Esophagus muscularis mucosa (tissue), 4 donors: ENCODE measurements around the gene ARSG. TPM values are rescaled to one million over a fixed set of nuclear protein-coding genes. Genes with fewer than 3 reads are reported as not detected.

Source experiments
- DNase-seq: peaks from one replicate; pipeline ENCODE4 v3.0.0-alpha.2; 2017; ENCODE audit errors: extremely low spot score
- H3K27ac ChIP-seq, 4 donors: fragments of 200-600 bp; sonication (generic); replicated peaks in 1 of 4; 1 replicate in 3 of 4; 2 replicates in 1 of 4; pipeline ENCODE4 v1.5.1; 2016 to 2019; ENCODE audit warnings: mild to moderate bottlenecking in 1 of 4
- H3K27me3 ChIP-seq, 4 donors: fragments of 200-600 bp; sonication (generic); one replicate each; pipeline versions ENCODE4 v1.5.1 to v1.6.0; 2016 to 2019
- H3K36me3 ChIP-seq, 4 donors: fragments of 200-600 bp; sonication (generic); one replicate each; pipeline ENCODE4 v1.5.1; 2016 to 2019
- H3K4me1 ChIP-seq, 4 donors: fragments of 200-600 bp; sonication (generic); one replicate each; pipeline ENCODE4 v1.5.1; 2016 to 2019
- H3K4me3 ChIP-seq, 4 donors: fragments of 200-600 bp; sonication (generic); 1 replicate in 2 of 4; 2 replicates in 2 of 4; pipeline ENCODE4 v1.5.1; 2016 to 2019; ENCODE audit warnings: mild to moderate bottlenecking in 4 of 4, moderate library complexity in 1 of 4
- H3K9me3 ChIP-seq, 4 donors: fragments of 200-600 bp; sonication (generic); 1 replicate in 3 of 4; 2 replicates in 1 of 4; pipeline ENCODE4 v1.5.1; 2016 to 2019
- CTCF ChIP-seq, 3 experiments: fragments of 200-600 bp in 2 of 3; fragments of 450-650 bp in 1 of 3; sonication (generic) in 2 of 3; IDR thresholded peaks; one replicate each; pipeline ENCODE4 v1.5.1; 2017 to 2019; ENCODE audit warnings: antibody characterized with exemption in 3 of 3, mild to moderate bottlenecking in 2 of 3, moderate library complexity in 1 of 3
- EP300 ChIP-seq: sonication (generic); formaldehyde crosslinking; IDR thresholded peaks from one replicate; pipeline ENCODE4 v1.6.1; 2017; ENCODE audit warnings: antibody characterized with exemption
- POLR2A ChIP-seq: fragments of 450-650 bp; IDR thresholded peaks from one replicate; pipeline ENCODE4 v1.6.1; 2017; ENCODE audit warnings: antibody characterized with exemption, moderate library complexity, mild to moderate bottlenecking, low read depth
- POLR2AphosphoS5 ChIP-seq, 2 donors: sonication (generic); formaldehyde crosslinking; IDR thresholded peaks; one replicate each; pipeline ENCODE4 v1.6.1; 2017; ENCODE audit warnings: antibody characterized with exemption in 2 of 2
- WGBS: methylation state at CpG from one replicate; pipeline ENCODE4 v1.1.5; 2018; 5-methylcytosine and 5-hydroxymethylcytosine counted together
- intact Hi-C: fragments of 100-400 bp; cut with DNase I; formaldehyde crosslinking; loops from one replicate; pipeline ENCODE4 v1.15.1; 2023
- total RNA-seq, 4 donors: library from RNA; depleted of rRNA; stranded (reverse); fragments of >200 nt; gene quantifications; one replicate each; pipeline versions ENCODE4 v1.1.0 to v1.2.1, GENCODE V29; 2016

The ARSG gene
- total RNA-seq, 4 donors from 2014 or later = 1.7 to 4.9 (median 2.8) TPM

GRCh38 chr17:68431045-68431608, 139.8 kb downstream of the ARSG start:
- H3K9me3 ChIP-seq = no peaks in the 10 kb centered on the region
- intact Hi-C loops = loop anchor here (10.0 kb wide), 1 partner anchor 166 kb away; no protein-coding TSS in a partner anchor
- 93% methylated on average over 12 of the region's 13 CpGs for WGBS
- TF ChIP-seq EP300 (no peak), POLR2AphosphoS5 (IDR thresholded peaks at IDR 0.05) (no peak), POLR2A (no peak), CTCF (IDR thresholded peaks at IDR 0.05) (no peak)
- H3K27me3 ChIP-seq = no peaks in the 10 kb centered on the region
- DNase-seq = no peak
- H3K27ac ChIP-seq = no peak overlapping the region
- H3K4me1 ChIP-seq = peaks cover under 1 to 6% (median 5%) of the 10 kb centered on the region in 4 donors
- H3K4me3 ChIP-seq = no peak overlapping the region
- H3K36me3 ChIP-seq = peaks cover 78 to 100% (median 97%) of the 10 kb centered on the region in 4 donors

DNA sequence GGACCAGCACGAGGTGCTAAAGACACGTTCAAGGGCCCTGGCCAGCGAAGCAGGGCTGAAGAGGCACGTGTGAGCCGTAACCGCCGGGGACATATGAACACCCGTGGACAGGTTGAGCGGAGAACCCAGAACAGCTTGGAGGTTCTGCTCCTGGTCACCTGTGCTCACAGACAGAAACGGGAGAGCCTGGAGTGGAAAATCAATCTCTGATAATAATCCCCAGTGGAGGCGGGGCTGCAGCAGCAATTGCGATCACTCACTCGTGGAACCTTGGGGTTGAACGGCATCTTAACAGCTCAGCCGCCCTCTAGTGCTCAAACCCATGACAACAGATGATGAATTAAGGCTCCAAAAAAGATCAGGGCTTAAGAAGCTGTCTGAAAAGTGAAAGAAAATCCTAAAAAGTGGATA, 140.4 kb downstream of the ARSG start:
- intact Hi-C loops = loop anchor here (10.0 kb wide), 1 partner anchor 167 kb away; no protein-coding TSS in a partner anchor
- DNase-seq = no peak

DNA sequence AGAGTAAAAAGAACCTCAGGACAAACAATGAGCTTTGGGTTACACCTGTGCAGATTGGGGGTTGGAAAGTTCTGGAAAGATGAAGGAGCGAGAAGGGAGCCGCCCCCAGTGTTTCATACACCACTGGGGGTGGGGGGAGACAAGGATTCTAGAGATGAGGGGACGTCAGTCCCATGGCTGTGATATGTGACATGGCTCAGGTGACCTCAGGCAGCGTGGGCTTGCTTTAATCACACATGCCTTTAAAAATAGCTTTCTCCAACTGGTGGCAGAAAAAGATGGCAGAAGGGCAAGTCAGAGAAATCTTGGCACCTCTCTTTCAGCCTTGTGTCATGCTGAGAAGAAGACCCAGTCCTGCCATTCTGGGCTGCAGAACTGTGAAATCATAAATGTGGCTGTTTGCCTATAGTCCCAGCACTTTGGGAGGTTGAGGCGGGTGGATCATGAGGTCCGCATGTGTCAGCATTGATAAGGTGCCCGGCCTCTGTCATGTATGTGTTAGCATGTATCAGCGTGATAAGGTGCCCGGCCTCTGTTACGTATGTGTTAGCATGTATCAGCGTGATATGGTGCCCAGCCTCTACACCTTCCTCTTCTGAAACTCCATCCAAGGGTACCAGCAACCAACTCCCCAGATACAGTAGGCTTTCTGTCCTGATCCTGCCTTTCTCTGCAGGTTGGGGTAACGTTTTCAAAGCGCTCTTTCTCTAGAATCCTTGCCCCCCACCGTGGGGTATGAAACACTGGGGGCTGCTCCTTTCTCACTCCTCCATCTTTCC, 141.0 kb downstream of the ARSG start:
- Histone ChIP-seq H3K27ac (no peak overlapping the region), H3K9me3 (no peaks in the 10 kb centered on the region), H3K4me3 (no peak overlapping the region), H3K36me3 (peaks cover 67 to 93% (median 87%) of the 10 kb centered on the region in 4 donors), H3K27me3 (no peaks in the 10 kb centered on the region), H3K4me1 (peaks cover 10 to 15% (median 13%) of the 10 kb centered on the region in 4 donors)
- WGBS = 94% methylated on average over 14 of the region's 14 CpGs
- no peak for DNase-seq
- intact Hi-C loops = loop anchor here (10.0 kb wide), 1 partner anchor 167 kb away; no protein-coding TSS in a partner anchor
- TF ChIP-seq POLR2A = no peak
- TF ChIP-seq CTCF (IDR thresholded peaks at IDR 0.05) = no peak
- TF ChIP-seq POLR2AphosphoS5 (IDR thresholded peaks at IDR 0.05) = no peak
- TF ChIP-seq EP300 = no peak

More for the DNA sequence above, 140.4 kb downstream of the ARSG start:
- 66% methylated on average over 15 of the region's 15 CpGs for WGBS
- peaks cover 6 to 11% (median 8%) of the 10 kb centered on the region in 4 donors for H3K4me1 ChIP-seq
- H3K4me3 ChIP-seq = no peak overlapping the region
- H3K27me3 ChIP-seq = no peaks in the 10 kb centered on the region
- H3K36me3 ChIP-seq = peaks cover 73 to 99% (median 92%) of the 10 kb centered on the region in 4 donors
- H3K9me3 ChIP-seq = no peaks in the 10 kb centered on the region
- H3K27ac ChIP-seq = no peak overlapping the region
- TF ChIP-seq EP300 (no peak), CTCF (IDR thresholded peaks at IDR 0.05) (no peak), POLR2AphosphoS5 (IDR thresholded peaks at IDR 0.05) (no peak), POLR2A (no peak)

DNA sequence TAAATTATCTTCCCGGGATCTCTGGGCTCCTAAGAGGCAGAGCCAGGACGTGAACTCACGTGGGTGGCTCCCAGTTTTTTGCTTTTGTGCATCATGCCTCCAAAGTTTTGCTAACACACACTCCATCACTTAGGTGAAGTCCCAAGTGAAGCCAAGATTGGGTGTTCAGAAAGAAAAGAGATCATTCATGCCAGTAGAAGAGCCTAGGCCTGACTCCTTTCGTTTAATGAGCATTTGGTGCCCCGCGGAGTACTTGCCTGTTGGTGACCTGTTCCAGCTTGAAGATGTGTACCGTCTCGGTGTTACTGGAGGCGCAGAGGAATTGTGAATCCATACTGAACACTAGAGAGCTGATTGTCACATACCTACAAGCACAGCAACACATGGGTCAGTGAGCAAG, 141.9 kb downstream of the ARSG start:
- H3K36me3 ChIP-seq = peaks cover 59 to 86% (median 79%) of the 10 kb centered on the region in 4 donors

More for the DNA sequence above, 141.9 kb downstream of the ARSG start:
- Histone ChIP-seq H3K9me3 (no peaks in the 10 kb centered on the region), H3K27ac (no peak overlapping the region), H3K27me3 (no peaks in the 10 kb centered on the region), H3K4me1 (peaks cover 17 to 19% (median 19%) of the 10 kb centered on the region in 4 donors), H3K4me3 (no peak overlapping the region)
- no peak for DNase-seq
- TF ChIP-seq EP300 (no peak), CTCF (IDR thresholded peaks at IDR 0.05) (no peak), POLR2A (no peak), POLR2AphosphoS5 (IDR thresholded peaks at IDR 0.05) (no peak)
- intact Hi-C loops = loop anchor here (10.0 kb wide), 1 partner anchor 168 kb away; no protein-coding TSS in a partner anchor
- 95% methylated on average over 9 of the region's 9 CpGs for WGBS
